PC-9 (cell line): ENCODE measurements around the gene GABRG2. TPM values are rescaled to one million over a fixed set of nuclear protein-coding genes. Genes with fewer than 3 reads are reported as not detected.

Experiments used
- BruUV-seq: library from RNA; stranded (reverse); fragments of 400-500 nt; replicated peaks from 2 replicates; lab custom pipeline; 2021; lab: Mats Ljungman, UMichigan
- CTCF ChIA-PET: fragments of 300-600 bp; sonication (Branson Sonifier 250); formaldehyde crosslinking; loops from one replicate; lab custom pipeline; 2022; ENCODE audit warnings: antibody characterized with exemption; lab: Charles Lee
- POLR2A ChIA-PET: fragments of 300-600 bp; sonication (Branson Sonifier 250); formaldehyde crosslinking; loops from one replicate; lab custom pipeline; 2022; ENCODE audit warnings: antibody characterized with exemption; ENCODE audit not compliant: unreplicated experiment; lab: Charles Lee
- DNase-seq, 2 experiments: peaks; one replicate each; pipeline versions ENCODE4 v3.0.0 to v3.0.0-alpha.2; 2015 to 2022; ENCODE audit warnings: mixed read lengths in 1 of 2
- H2AFZ ChIP-seq: fragments of 200-600 bp; sonication (generic); 2 replicates; pipeline ENCODE4 v1.8.1; 2017; ENCODE audit warnings: antibody characterized with exemption
- H3F3A ChIP-seq: fragments of 200-600 bp; sonication (generic); 2 replicates; pipeline ENCODE4 v1.8.1; 2017; ENCODE audit warnings: antibody characterized with exemption, mild to moderate bottlenecking, low read depth; ENCODE audit not compliant: insufficient read depth
- H3K27ac ChIP-seq: fragments of 200-600 bp; sonication (generic); 2 replicates; pipeline ENCODE4 v1.6.1; 2016; ENCODE audit warnings: mixed run types
- H3K27me3 ChIP-seq: fragments of 200-600 bp; sonication (generic); 2 replicates; pipeline ENCODE4 v1.6.1; 2016; ENCODE audit warnings: low read depth, mixed run types; ENCODE audit not compliant: insufficient read depth
- H3K36me3 ChIP-seq: fragments of 200-600 bp; sonication (generic); 2 replicates; pipeline ENCODE4 v1.6.1; 2016; ENCODE audit warnings: low read depth, mixed run types
- H3K4me1 ChIP-seq: fragments of 200-600 bp; sonication (generic); replicated peaks from 2 replicates; pipeline ENCODE4 v1.6.1; 2016; ENCODE audit warnings: mixed run types; ENCODE audit not compliant: insufficient read depth
- H3K4me2 ChIP-seq: fragments of 200-600 bp; sonication (generic); 2 replicates; pipeline ENCODE4 v1.6.1; 2017; ENCODE audit warnings: mixed run types
- H3K4me3 ChIP-seq: fragments of 200-600 bp; sonication (generic); 2 replicates; pipeline ENCODE4 v1.6.1; 2016; ENCODE audit warnings: mixed run types
- H3K79me2 ChIP-seq: fragments of 200-600 bp; sonication (generic); 2 replicates; pipeline ENCODE4 v1.6.1; 2017; ENCODE audit warnings: low read depth, mixed run types
- H3K9me2 ChIP-seq: fragments of 200-600 bp; sonication (generic); 2 replicates; pipeline ENCODE4 v1.8.1; 2017; ENCODE audit warnings: mild to moderate bottlenecking; ENCODE audit not compliant: insufficient read depth
- H3K9me3 ChIP-seq: fragments of 200-600 bp; sonication (generic); 2 replicates; pipeline ENCODE4 v1.8.1; 2016; ENCODE audit warnings: low read depth; ENCODE audit not compliant: insufficient read depth
- H4K20me1 ChIP-seq: fragments of 200-600 bp; sonication (generic); 2 replicates; pipeline ENCODE4 v1.8.1; 2017; ENCODE audit not compliant: insufficient read depth
- CTCF ChIP-seq: fragments of 200-600 bp; sonication (generic); conservative IDR thresholded peaks from 2 replicates; pipeline ENCODE4 v1.6.1; 2017; ENCODE audit warnings: mixed run types, antibody characterized with exemption, mild to moderate bottlenecking, moderate library complexity
- EZH2 ChIP-seq: fragments of 200-600 bp; sonication (generic); IDR thresholded peaks from 2 replicates; pipeline ENCODE4 v1.8.0; 2017; ENCODE audit warnings: antibody characterized with exemption, low read depth
- intact Hi-C: fragments of 100-400 bp; cut with micrococcal nuclease; formaldehyde crosslinking; loops from one replicate; pipeline ENCODE4 v1.10.0; 2022; ENCODE audit not compliant: unreplicated experiment
- total RNA-seq: library from RNA; stranded (reverse); gene quantifications from 2 replicates; pipeline ENCODE4 v1.2.3, GENCODE V29; 2021

Gene GABRG2
- total RNA-seq, 1 experiment from 2014 or later = not detected

- Histone ChIP-seq H4K20me1 (no peaks in the 10 kb centered on the region), H3K27ac (no peak overlapping the region), H3K36me3 (no peaks in the 10 kb centered on the region), H3K4me1 (no peaks in the 10 kb centered on the region), H3K4me2 (no peak overlapping the region), H3K4me3 (no peak overlapping the region), H3K27me3 (no peaks in the 10 kb centered on the region), H3K79me2 (no peaks in the 10 kb centered on the region), H3K9me2 (no peaks in the 10 kb centered on the region), H3F3A (no peaks in the 10 kb centered on the region), H3K9me3 (no peaks in the 10 kb centered on the region), H2AFZ (no peak overlapping the region)
- intact Hi-C loops = no loop called here
- no peak for TF ChIP-seq CTCF
- no peak for TF ChIP-seq EZH2
- no peak for DNase-seq
- no TSS peak for BruUV-seq
- ChIA-PET POLR2A (no interaction called here), CTCF (no interaction called here)
Measured at GRCh38 chr5:162107591-162107990, 40.0 kb downstream of the GABRG2 start.

GRCh38 chr5:162119801-162120200 lies 52.2 kb downstream of the GABRG2 start:
- no peaks in the 10 kb centered on the region for H3K79me2 ChIP-seq
- no peak overlapping the region for H2AFZ ChIP-seq
- DNase-seq = no peak
- no peaks in the 10 kb centered on the region for H3F3A ChIP-seq
- intact Hi-C loops = no loop called here
- BruUV-seq = no TSS peak
- TF ChIP-seq EZH2 (no peak), CTCF (no peak)
- no peaks in the 10 kb centered on the region for H3K9me3 ChIP-seq
- H3K4me3 ChIP-seq = no peak overlapping the region
- H3K36me3 ChIP-seq = no peaks in the 10 kb centered on the region
- ChIA-PET CTCF (no interaction called here), POLR2A (no interaction called here)
- no peaks in the 10 kb centered on the region for H4K20me1 ChIP-seq
- no peak overlapping the region for H3K27ac ChIP-seq
- H3K4me1 ChIP-seq = no peaks in the 10 kb centered on the region
- no peaks in the 10 kb centered on the region for H3K27me3 ChIP-seq
- no peak overlapping the region for H3K4me2 ChIP-seq
- no peaks in the 10 kb centered on the region for H3K9me2 ChIP-seq

GRCh38 chr5:162128117-162128516 lies 60.5 kb downstream of the GABRG2 start:
- POLR2A ChIA-PET = no interaction called here
- no peak overlapping the region for H3K4me2 ChIP-seq
- H3K4me3 ChIP-seq = no peak overlapping the region
- no peaks in the 10 kb centered on the region for H3K9me2 ChIP-seq
- H3K27ac ChIP-seq = no peak overlapping the region
- no peaks in the 10 kb centered on the region for H3F3A ChIP-seq
- H3K79me2 ChIP-seq = no peaks in the 10 kb centered on the region
- CTCF ChIA-PET = no interaction called here
- BruUV-seq = no TSS peak
- H3K4me1 ChIP-seq = no peaks in the 10 kb centered on the region
- no peak for TF ChIP-seq CTCF
- no peak for TF ChIP-seq EZH2
- intact Hi-C loops = no loop called here
- no peaks in the 10 kb centered on the region for H3K36me3 ChIP-seq
- no peak overlapping the region for H2AFZ ChIP-seq
- no peaks in the 10 kb centered on the region for H3K27me3 ChIP-seq
- no peak for DNase-seq
- H4K20me1 ChIP-seq = no peaks in the 10 kb centered on the region
- no peaks in the 10 kb centered on the region for H3K9me3 ChIP-seq
